GM12872 (cell line): ENCODE measurements around the gene UBALD2.

Experiments used
- CTCF ChIP-seq: IDR thresholded peaks from 3 replicates; pipeline ENCODE4 v1.5.1; 2011; ENCODE audit warnings: low read depth, mild to moderate bottlenecking, low read length, moderate library complexity; ENCODE audit not compliant: insufficient read depth

The UBALD2 gene

DNA sequence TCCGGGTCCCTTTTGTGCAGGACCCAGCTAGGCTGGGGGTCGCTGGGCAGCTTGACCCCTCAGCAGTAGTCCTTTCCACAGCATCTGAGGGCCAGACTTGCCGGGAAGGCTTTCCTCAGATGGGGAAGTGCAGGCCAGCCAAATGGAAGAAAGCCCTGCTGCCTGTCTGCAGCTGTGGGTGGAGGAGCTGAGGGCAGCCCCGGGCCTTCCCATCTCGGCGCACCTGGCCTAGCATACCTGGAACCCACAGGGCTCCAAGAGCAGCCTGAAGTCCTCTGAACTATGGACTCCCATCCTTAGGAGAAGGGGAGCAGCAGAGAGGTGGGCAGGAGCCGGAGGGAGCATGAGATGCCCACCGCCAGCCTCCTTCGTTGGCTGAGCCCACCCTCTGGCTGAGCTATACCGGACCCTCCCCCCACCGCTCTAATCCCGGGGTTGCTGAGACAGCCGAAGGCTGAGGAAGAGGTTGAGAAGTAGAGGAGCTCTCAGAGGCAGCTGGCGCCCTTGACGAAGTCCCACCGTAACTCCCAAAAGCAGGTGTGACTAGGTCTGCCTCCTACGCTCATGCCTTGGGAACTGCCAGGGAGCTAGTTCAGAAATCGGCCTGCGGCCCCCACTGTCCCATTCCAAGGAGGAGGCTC, 13.2 kb downstream of the UBALD2 start:
- no peak for TF ChIP-seq CTCF

- TF ChIP-seq CTCF = peak; percentile 93
These were observed 14.0 kb downstream of the UBALD2 start for GRCh38 chr17:76278952-76279741.

DNA sequence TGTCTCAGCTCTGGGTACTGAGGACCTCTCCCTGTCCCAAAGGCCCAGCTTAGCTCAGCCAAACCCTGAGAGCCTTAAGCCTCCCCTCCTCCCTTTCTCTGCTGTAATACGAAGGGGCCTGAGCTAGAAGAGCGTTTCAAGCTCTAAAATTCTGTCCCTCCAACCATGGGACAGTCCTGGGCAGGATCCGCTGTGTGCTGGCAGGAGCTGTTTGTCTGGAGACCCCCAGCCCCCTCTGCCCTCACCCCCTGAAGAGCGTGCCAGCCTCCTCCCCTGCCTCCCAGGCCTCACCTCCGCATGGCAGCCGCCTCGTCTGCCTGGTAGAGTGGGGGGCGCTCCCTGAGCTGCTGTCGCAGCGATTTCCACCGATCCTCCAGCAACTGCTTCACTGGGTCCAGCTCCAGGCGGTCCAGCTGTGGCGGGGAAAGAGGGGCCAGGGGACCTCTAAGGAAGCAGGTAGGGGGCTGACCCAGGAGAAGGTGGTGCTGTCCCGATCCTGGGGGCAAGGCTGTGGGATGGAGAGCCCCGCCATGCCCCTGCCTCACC, 14.7 kb downstream of the UBALD2 start:
- no peak for TF ChIP-seq CTCF

DNA sequence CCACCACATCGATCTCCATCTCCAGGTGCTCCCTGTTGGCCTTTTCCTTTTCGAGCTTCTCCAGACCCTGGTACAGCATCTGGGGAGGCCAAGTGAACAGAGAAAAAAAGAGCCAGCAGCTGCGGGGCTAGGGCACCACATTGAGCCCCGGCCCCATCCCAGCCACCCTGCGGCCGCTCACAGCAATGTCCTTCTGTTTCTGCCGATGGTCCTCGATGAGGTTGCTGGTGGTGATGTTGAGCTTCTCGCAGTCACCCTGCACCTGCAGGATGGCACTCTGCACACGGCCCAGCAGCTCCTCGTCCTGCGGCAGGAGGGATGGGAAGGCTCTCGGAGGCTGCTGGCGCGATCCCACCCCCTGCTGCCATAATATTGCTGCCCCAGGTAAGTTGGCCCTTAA, 15.5 kb downstream of the UBALD2 start:
- TF ChIP-seq CTCF = no peak

- no peak for TF ChIP-seq CTCF
These were observed 16.6 kb downstream of the UBALD2 start for GRCh38 chr17:76281573-76282371.

- no peak for TF ChIP-seq CTCF
These were observed 27.4 kb downstream of the UBALD2 start for GRCh38 chr17:76292567-76292966.

GRCh38 chr17:76293106-76293505, 28.0 kb downstream of the UBALD2 start:
- no peak for TF ChIP-seq CTCF
